MCF 10A (cell line): Measurements from ENCODE around the gene NDC80. TPM values are rescaled to one million over a fixed set of nuclear protein-coding genes. Genes with fewer than 3 reads are reported as not detected.
"Not testable (repeated sequence)": the region's sequence is repeated elsewhere in the genome, so short reads cannot be mapped to it uniquely, and the experiment has no call there.

Experiments used
- BruUV-seq: library from RNA; stranded (reverse); fragments of 400-500 nt; replicated peaks from 2 replicates; lab custom pipeline; 2021; lab: Mats Ljungman, UMichigan
- CTCF ChIA-PET: fragments of 300-600 bp; sonication (Branson Sonifier 250); formaldehyde crosslinking; extraction: SDS; loops from one replicate; lab custom pipeline; 2021; ENCODE audit warnings: antibody characterized with exemption, inconsistent platforms; lab: Yijun Ruan, JAX
- POLR2A ChIA-PET: fragments of 300-600, 350-650 bp; sonication (Branson Sonifier 250); formaldehyde crosslinking; extraction: SDS; loops from one replicate; lab custom pipeline; 2020; ENCODE audit warnings: antibody characterized with exemption, inconsistent platforms; lab: Yijun Ruan, JAX
- DNase-seq: peaks from one replicate; pipeline ENCODE4 v3.0.0-alpha.2; 2018; ENCODE audit not compliant: unreplicated experiment
- H3K27ac Mint-ChIP-seq: one replicate; pipeline ENCODE4 v1.8.0; 2022; ENCODE audit warnings: mild to moderate bottlenecking, low read depth, mixed read lengths; ENCODE audit not compliant: unreplicated experiment
- H3K27me3 Mint-ChIP-seq: one replicate; pipeline ENCODE4 v1.8.0; 2022; ENCODE audit warnings: mixed read lengths; ENCODE audit not compliant: insufficient read depth, unreplicated experiment
- H3K36me3 Mint-ChIP-seq: one replicate; pipeline ENCODE4 v1.8.0; 2022; ENCODE audit warnings: mild to moderate bottlenecking, moderate library complexity, mixed read lengths; ENCODE audit not compliant: insufficient read depth, unreplicated experiment
- H3K4me1 Mint-ChIP-seq: one replicate; pipeline ENCODE4 v1.8.0; 2022; ENCODE audit warnings: mixed read lengths; ENCODE audit not compliant: insufficient read depth, unreplicated experiment
- H3K4me3 Mint-ChIP-seq: one replicate; pipeline ENCODE4 v1.8.0; 2022; ENCODE audit warnings: mild to moderate bottlenecking, moderate library complexity, mixed read lengths; ENCODE audit not compliant: unreplicated experiment
- H3K9me3 Mint-ChIP-seq: one replicate; pipeline ENCODE4 v1.8.0; 2022; ENCODE audit warnings: mixed read lengths; ENCODE audit not compliant: unreplicated experiment
- intact Hi-C: fragments of 100-400 bp; cut with micrococcal nuclease; formaldehyde crosslinking; loops from 2 replicates; pipeline ENCODE4 v1.14.1; 2022
- total RNA-seq: library from RNA; stranded (reverse); gene quantifications from 2 replicates; pipeline ENCODE4 v1.2.3, GENCODE V29; 2022
- TF ChIP-seq, protein P1 (sequence below): fragments of 200-600 bp; IDR thresholded peaks from one replicate; pipeline ENCODE4 v1.8.0; 2022; ENCODE audit warnings: antibody characterized with exemption, mild to moderate bottlenecking; ENCODE audit not compliant: unreplicated experiment

NDC80 gene
- total RNA-seq, 1 experiment from 2014 or later: 29.6 TPM

DNA sequence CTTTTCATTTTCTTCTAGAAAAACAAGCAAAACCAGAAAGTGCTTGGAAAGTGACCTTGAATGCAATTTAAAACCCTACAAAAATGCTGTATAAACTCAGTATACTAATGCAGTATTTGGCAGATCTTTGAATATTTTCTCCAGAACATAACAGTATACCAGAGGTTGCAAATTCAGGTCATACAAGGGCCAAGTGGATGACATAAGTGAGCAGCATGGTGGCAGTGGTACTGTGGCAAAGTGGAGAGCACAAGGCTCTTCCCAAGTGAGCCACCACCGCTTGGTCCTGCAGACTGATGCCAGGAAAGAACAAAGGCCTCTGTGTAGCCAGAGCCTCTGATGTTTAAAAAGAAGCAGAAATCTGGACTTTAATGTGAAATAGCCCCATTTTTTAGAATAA, 33.1 kb upstream of the NDC80 start:
- CTCF ChIA-PET: no interaction called here
- DNase-seq: no peak
- BruUV-seq: no TSS peak
- TF ChIP-seq, protein P1, sequence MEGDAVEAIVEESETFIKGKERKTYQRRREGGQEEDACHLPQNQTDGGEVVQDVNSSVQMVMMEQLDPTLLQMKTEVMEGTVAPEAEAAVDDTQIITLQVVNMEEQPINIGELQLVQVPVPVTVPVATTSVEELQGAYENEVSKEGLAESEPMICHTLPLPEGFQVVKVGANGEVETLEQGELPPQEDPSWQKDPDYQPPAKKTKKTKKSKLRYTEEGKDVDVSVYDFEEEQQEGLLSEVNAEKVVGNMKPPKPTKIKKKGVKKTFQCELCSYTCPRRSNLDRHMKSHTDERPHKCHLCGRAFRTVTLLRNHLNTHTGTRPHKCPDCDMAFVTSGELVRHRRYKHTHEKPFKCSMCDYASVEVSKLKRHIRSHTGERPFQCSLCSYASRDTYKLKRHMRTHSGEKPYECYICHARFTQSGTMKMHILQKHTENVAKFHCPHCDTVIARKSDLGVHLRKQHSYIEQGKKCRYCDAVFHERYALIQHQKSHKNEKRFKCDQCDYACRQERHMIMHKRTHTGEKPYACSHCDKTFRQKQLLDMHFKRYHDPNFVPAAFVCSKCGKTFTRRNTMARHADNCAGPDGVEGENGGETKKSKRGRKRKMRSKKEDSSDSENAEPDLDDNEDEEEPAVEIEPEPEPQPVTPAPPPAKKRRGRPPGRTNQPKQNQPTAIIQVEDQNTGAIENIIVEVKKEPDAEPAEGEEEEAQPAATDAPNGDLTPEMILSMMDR: no peak
- POLR2A ChIA-PET: interaction anchor here (2.2 kb wide), 1 partner anchor 14 kb away, joined by 5 read pairs; no protein-coding TSS in a partner anchor
- Mint-ChIP-seq H3K4me3 (no peak overlapping the region), H3K9me3 (no peaks in the 10 kb centered on the region), H3K4me1 (no peaks in the 10 kb centered on the region), H3K27ac (no peak overlapping the region), H3K27me3 (no peaks in the 10 kb centered on the region), H3K36me3 (no peaks in the 10 kb centered on the region)
- intact Hi-C loops: no loop called here

DNA sequence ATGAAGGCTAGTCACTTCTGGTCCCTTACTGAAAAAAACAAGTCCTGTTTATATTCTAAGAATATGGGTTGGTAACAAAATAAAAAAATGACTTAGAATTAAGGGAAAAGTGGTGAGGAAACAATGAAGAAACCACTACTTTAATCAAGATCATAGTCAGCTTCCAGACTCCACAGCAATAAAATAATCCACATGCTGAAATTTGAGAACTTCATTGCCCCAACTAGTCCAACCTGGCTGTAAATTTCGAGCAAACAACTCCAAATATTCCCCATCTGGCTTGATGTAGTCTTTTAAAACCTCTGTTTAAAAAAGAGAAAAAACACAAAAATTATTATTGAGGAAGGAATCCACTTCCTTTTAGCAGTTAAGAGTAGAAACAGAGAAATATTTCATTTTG, 32.5 kb upstream of the NDC80 start:
- no peaks in the 10 kb centered on the region for H3K36me3 Mint-ChIP-seq
- POLR2A ChIA-PET: interaction anchor here (2.2 kb wide), 1 partner anchor 14 kb away, joined by 5 read pairs; no protein-coding TSS in a partner anchor
- H3K27ac Mint-ChIP-seq: no peak overlapping the region
- H3K27me3 Mint-ChIP-seq: no peaks in the 10 kb centered on the region
- TF ChIP-seq, protein P1: no peak
- H3K4me1 Mint-ChIP-seq: no peaks in the 10 kb centered on the region
- H3K9me3 Mint-ChIP-seq: no peaks in the 10 kb centered on the region
- no peak overlapping the region for H3K4me3 Mint-ChIP-seq
- BruUV-seq: no TSS peak
- intact Hi-C loops: no loop called here
- DNase-seq: no peak
- CTCF ChIA-PET: interaction anchor here (1.1 to 1.3 kb wide), 2 partner anchors 10 to 953 kb away, joined by 4 to 5 read pairs; no protein-coding TSS in a partner anchor

DNA sequence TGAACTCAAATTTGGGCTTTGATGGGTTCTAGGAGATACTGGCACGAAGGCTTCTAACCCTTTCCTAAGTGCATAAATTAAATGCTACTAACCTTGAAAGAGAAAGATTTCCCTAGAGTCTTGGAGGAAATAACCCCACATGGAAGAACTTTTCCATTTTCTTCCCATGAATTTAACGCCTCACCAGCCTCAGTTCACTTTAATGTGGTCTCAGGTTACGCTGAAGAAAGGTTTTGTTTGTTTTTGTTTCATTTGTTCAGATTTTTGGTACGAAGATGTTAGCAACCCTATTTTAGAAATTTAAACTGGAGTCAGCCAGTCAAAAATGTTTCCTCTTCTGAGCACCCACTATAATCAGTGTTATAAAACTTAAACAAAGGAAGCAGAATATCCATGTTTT, 30.8 kb upstream of the NDC80 start:
- H3K4me1 Mint-ChIP-seq: no peaks in the 10 kb centered on the region
- H3K27ac Mint-ChIP-seq: no peak overlapping the region
- TF ChIP-seq, protein P1: no peak
- H3K4me3 Mint-ChIP-seq: no peak overlapping the region
- H3K36me3 Mint-ChIP-seq: no peaks in the 10 kb centered on the region
- H3K9me3 Mint-ChIP-seq: no peaks in the 10 kb centered on the region
- intact Hi-C loops: loop anchor here (10.0 kb wide), 2 partner anchors 786 to 876 kb away; no protein-coding TSS in a partner anchor
- no peak for DNase-seq
- ChIA-PET POLR2A (no interaction called here), CTCF (interaction anchor here (0.5 to 3.5 kb wide), 9 partner anchors 143 to 960 kb away, joined by 3 to 29 read pairs (median 5); no protein-coding TSS in a partner anchor)
- H3K27me3 Mint-ChIP-seq: no peaks in the 10 kb centered on the region
- BruUV-seq: no TSS peak

DNA sequence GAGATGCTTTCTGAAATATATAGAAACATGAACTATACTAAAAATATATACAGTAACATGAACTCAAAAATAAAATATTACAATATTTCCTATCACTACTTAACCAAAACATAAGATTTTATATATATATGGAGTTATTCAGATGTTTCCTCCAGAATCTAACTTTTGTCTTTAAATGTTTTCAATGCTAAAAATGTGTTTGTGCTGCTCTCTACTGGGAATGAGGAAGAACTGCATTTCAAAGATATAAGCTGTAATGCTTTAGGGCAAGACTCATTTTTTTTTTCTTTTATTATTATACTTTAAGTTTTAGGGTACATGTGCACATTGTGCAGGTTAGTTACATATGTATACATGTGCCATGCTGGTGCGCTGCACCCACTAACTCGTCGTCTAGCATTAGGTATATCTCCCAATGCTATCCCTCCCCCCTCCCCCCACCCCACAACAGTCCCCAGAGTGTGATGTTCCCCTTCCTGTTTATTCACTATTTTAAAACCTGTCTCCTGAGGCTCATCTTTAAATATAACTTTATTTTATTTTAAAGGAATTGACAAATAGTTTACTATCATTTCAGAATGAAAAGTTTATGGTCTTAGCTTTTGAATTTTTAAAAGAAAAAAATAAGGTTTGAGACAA, 29.3 kb upstream of the NDC80 start:
- H3K27ac Mint-ChIP-seq, H3K9me3 Mint-ChIP-seq, H3K36me3 Mint-ChIP-seq, BruUV-seq, H3K27me3 Mint-ChIP-seq, H3K4me3 Mint-ChIP-seq, H3K4me1 Mint-ChIP-seq: not testable (repeated sequence)
- ChIA-PET POLR2A (interaction anchor here (0.6 to 1.5 kb wide), 3 partner anchors 13 to 516 kb away, joined by 3 to 5 read pairs (median 4); no protein-coding TSS in a partner anchor), CTCF (interaction anchor here (0.6 to 3.5 kb wide), 23 partner anchors 10 to 1703 kb away, joined by 3 to 33 read pairs (median 4); no protein-coding TSS in a partner anchor)
- peak; percentile 45 for DNase-seq
- TF ChIP-seq, protein P1: peak; percentile 72
- intact Hi-C loops: loop anchor here (1.0 to 10.0 kb wide), 5 partner anchors 205 to 877 kb away; no protein-coding TSS in a partner anchor
